Measurements from ENCODE around the gene ATP5F1D. TPM values are rescaled to one million over a fixed set of nuclear protein-coding genes. Genes with fewer than 3 reads are reported as not detected.
A peak's percentile ranks its signal among the peaks of the same experiment; 100 is the strongest.

The ATP5F1D gene
- total and polyA plus RNA-seq, 2 donors (not counting 1 experiment from before 2014, with no cell fraction given) = 150 to 166 TPM

- H3K27me3 Mint-ChIP-seq = no peaks in the 10 kb centered on the region
- Histone ChIP-seq H3K4me1 (ENCODE audit: control insufficient read depth in 2 of 2, insufficient read depth in 2 of 2, low read length in 2 of 2) (peaks cover 36 to 58% of the 10 kb centered on the region in 2 donors), H4K20me1 (ENCODE audit: control insufficient read depth, insufficient read depth, low read length, poor library complexity, severe bottlenecking) (peaks cover 19% of the 10 kb centered on the region), H3K4me2 (replicated peaks; ENCODE audit: low read depth, low read length, poor library complexity, severe bottlenecking) (peak overlapping the region; percentile 90), H3K36me3 (replicated peaks in 1 of 2; ENCODE audit: control extremely low read depth in 1 of 2, control insufficient read depth in 1 of 2, extremely low read depth in 1 of 2, insufficient read depth in 2 of 2, low read length in 1 of 2) (peaks cover 0 to 4% of the 10 kb centered on the region in 2 experiments), H3K27ac (ENCODE audit: low read length in 2 of 2) (peak overlapping the region; percentile 48 to 53), H3K9me3 (ENCODE audit: control extremely low read depth in 1 of 3, control insufficient read depth in 2 of 3, insufficient read depth in 1 of 3, low read length in 2 of 3) (no peaks in the 10 kb centered on the region), H3K4me3 (ENCODE audit: control extremely low read depth in 1 of 5, extremely low read depth in 1 of 5, insufficient read depth in 1 of 5, low read depth in 2 of 5, low read length in 4 of 5) (peak overlapping the region in 4 of 5 experiments; percentile 10 to 52 (median 30)), H2AFZ (ENCODE audit: insufficient read depth, low read depth, low read length, poor library complexity, severe bottlenecking) (peak overlapping the region; percentile 59), H3K9ac (ENCODE audit: low read length) (peak overlapping the region; percentile 56), H3K79me2 (ENCODE audit: control insufficient read depth, insufficient read depth, low read length) (peaks cover 25% of the 10 kb centered on the region), H3K27me3 (replicated peaks in 1 of 4; ENCODE audit: control extremely low read depth in 1 of 4, control insufficient read depth in 3 of 4, insufficient read depth in 4 of 4, low read length in 3 of 4) (no peaks in the 10 kb centered on the region)
- no peak for TF ChIP-seq EZH2 (IDR thresholded peaks at IDR 0.05; ENCODE audit: borderline replicate concordance, insufficient read depth, low read depth, low read length, poor library complexity, severe bottlenecking)
- TF ChIP-seq CTCF (IDR thresholded peaks at IDR 0.05) = no peak
- intact Hi-C loops (cut with micrococcal nuclease) = loop anchor here (1.0 to 10.0 kb wide), 8 partner anchors 21 to 1940 kb away; partner anchors contain the start of genes CNN2, GPX4, NCLN and NDUFS7
- ChIA-PET POLR2A (interaction anchor here (0.6 to 7.8 kb wide), 12 partner anchors 8 to 298 kb away, joined by 3 to 402 read pairs (median 8); partner anchors contain the start of genes ARHGAP45, CIRBP, CNN2 and FAM174C), CTCF (interaction anchor here (0.5 to 8.0 kb wide), 43 partner anchors 9 to 381 kb away, joined by 3 to 658 read pairs (median 4); partner anchors contain the start of genes ABCA7, CIRBP, FAM174C and MED16)
- H3K27ac Mint-ChIP-seq = peak overlapping the region; percentile 95
- peak overlapping the region; percentile 84 for H3K4me3 Mint-ChIP-seq
- 37% methylated on average over 26 of the region's 31 CpGs for WGBS (ENCODE audit: insufficient coverage)
- DNase-seq (no peak), ATAC-seq (ENCODE audit: low read depth) (no peak)
- peaks cover 28% of the 10 kb centered on the region for H3K4me1 Mint-ChIP-seq
- no peaks in the 10 kb centered on the region for H3K9me3 Mint-ChIP-seq (ENCODE audit: insufficient read depth)
Measured at GRCh38 chr19:1244693-1245451, 3.3 kb downstream of the ATP5F1D start.
